PFSK-1 (cell line): ENCODE results near the gene LUZP2.

Experiments
- FOXP2 ChIP-seq: optimal IDR thresholded peaks from 2 replicates; pipeline ENCODE3; 2011; ENCODE audit warnings: borderline replicate concordance, control low read depth, inconsistent platforms; ENCODE audit not compliant: insufficient read depth; ENCODE audit errors: extremely low read length, extremely low read depth
- POLR2AphosphoS5 ChIP-seq: IDR thresholded peaks from 2 replicates; pipeline ENCODE4 v1.6.1; 2012; ENCODE audit warnings: low read depth, mild to moderate bottlenecking, control low read depth, low read length, moderate library complexity
- REST ChIP-seq, 2 experiments: IDR thresholded peaks; 2 replicates each; pipeline versions ENCODE4 v1.6.1 to v1.8.0; 2011 to 2012; ENCODE audit warnings: low read depth in 2 of 2, low read length in 2 of 2, control low read depth in 1 of 2, inconsistent platforms in 1 of 2, mild to moderate bottlenecking in 1 of 2, moderate library complexity in 1 of 2; ENCODE audit not compliant: insufficient read depth in 1 of 2
- SIN3A ChIP-seq: IDR thresholded peaks from 2 replicates; pipeline ENCODE4 v1.6.1; 2012; ENCODE audit warnings: mild to moderate bottlenecking, low read length, moderate library complexity, borderline replicate concordance; ENCODE audit not compliant: insufficient read depth
- TAF1 ChIP-seq: IDR thresholded peaks from 2 replicates; pipeline ENCODE4 v1.6.1; 2012; ENCODE audit warnings: low read length, control low read depth, borderline replicate concordance; ENCODE audit not compliant: insufficient read depth

Gene LUZP2

GRCh38 chr11:24594401-24594800 is 97.5 kb downstream of the LUZP2 start:
- TF ChIP-seq SIN3A (no peak), FOXP2 (no peak), REST (IDR thresholded peaks at IDR 0.05; ENCODE audit: insufficient read depth in 1 of 2, low read depth in 2 of 2, low read length in 2 of 2) (no peak), POLR2AphosphoS5 (no peak), TAF1 (no peak)

GRCh38 chr11:24598641-24599040 is 101.8 kb downstream of the LUZP2 start:
- TF ChIP-seq POLR2AphosphoS5: no peak
- TF ChIP-seq SIN3A: no peak
- no peak for TF ChIP-seq FOXP2
- no peak for TF ChIP-seq TAF1
- no peak for TF ChIP-seq REST (IDR thresholded peaks at IDR 0.05; ENCODE audit: insufficient read depth in 1 of 2, low read depth in 2 of 2, low read length in 2 of 2)

- TF ChIP-seq SIN3A (no peak), POLR2AphosphoS5 (no peak), REST (IDR thresholded peaks at IDR 0.05; ENCODE audit: insufficient read depth in 1 of 2, low read depth in 2 of 2, low read length in 2 of 2) (no peak), TAF1 (no peak), FOXP2 (no peak)
Measured at GRCh38 chr11:24609192-24610119, 112.6 kb downstream of the LUZP2 start.

- TF ChIP-seq POLR2AphosphoS5 (no peak), FOXP2 (no peak), TAF1 (no peak), REST (IDR thresholded peaks at IDR 0.05; ENCODE audit: insufficient read depth in 1 of 2, low read depth in 2 of 2, low read length in 2 of 2) (no peak), SIN3A (no peak)
Measured at GRCh38 chr11:24615451-24616160, 118.8 kb downstream of the LUZP2 start.
